GM18907 (cell line): ENCODE results near the gene SRRM1.
"Not testable (repeated sequence)": the region's sequence is repeated elsewhere in the genome, so short reads cannot be mapped to it uniquely, and the experiment has no call there.

Experiments
- ATAC-seq: cut with Tn5 transposase; IDR thresholded peaks from one replicate; pipeline ENCODE4 v1.9.1; 2021; ENCODE audit warnings: mild to moderate bottlenecking, moderate library complexity; ENCODE audit not compliant: unreplicated experiment

Gene SRRM1

GRCh38 chr1:24641646-24642151 is 1.4 kb upstream of the SRRM1 start:
- no peak for ATAC-seq

DNA sequence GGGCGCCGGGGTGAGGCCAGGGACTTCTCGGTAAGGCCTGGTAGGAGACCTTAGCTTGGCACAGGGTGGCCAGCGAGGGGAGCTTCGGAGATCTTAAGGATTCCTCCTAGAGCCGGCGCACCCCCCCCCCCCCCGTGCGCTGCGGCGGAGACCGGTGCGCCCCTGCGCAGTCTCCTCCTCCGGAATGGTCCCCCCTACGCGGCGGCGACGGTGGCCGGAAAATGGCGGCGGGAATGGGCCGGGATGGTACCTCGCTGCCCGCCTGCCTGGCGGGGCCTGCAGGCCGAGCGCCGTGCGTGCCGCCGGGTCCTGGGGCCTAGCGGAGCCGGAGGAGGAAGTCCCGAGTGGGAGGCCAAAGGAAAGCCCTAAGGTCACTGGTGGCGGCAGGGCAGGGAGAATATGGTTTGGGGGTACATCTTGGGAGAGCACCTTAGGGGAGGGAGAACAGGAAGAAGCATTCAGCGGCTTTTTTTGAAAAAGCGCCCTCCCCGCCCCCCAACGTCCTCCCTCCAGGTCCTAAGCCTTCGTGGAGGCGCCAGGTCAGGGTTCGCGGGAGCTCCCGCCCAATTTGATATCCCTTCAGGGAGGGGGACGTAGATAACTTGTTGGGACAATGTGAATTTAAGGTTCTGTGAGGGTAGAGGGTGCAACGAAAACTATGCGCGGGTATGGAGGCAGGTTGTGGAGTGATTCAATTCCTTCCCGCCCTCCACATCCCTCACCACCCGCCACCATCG is 429 bp downstream of the SRRM1 start:
- ATAC-seq = peak; percentile 36

- no peak for ATAC-seq
Measured at GRCh38 chr1:24644100-24644384, 940 bp downstream of the SRRM1 start.

GRCh38 chr1:24648919-24649318 is 5.8 kb downstream of the SRRM1 start:
- ATAC-seq = no peak

GRCh38 chr1:24652382-24652781 is 9.3 kb downstream of the SRRM1 start:
- no peak for ATAC-seq

GRCh38 chr1:24654010-24654409 is 10.9 kb downstream of the SRRM1 start:
- no peak for ATAC-seq

- no peak for ATAC-seq
Measured at GRCh38 chr1:24656046-24656445, 12.9 kb downstream of the SRRM1 start.

- no peak for ATAC-seq
Measured at GRCh38 chr1:24657781-24658180, 14.7 kb downstream of the SRRM1 start.

- no peak for ATAC-seq
Measured at GRCh38 chr1:24659166-24659904, 16.2 kb downstream of the SRRM1 start.

DNA sequence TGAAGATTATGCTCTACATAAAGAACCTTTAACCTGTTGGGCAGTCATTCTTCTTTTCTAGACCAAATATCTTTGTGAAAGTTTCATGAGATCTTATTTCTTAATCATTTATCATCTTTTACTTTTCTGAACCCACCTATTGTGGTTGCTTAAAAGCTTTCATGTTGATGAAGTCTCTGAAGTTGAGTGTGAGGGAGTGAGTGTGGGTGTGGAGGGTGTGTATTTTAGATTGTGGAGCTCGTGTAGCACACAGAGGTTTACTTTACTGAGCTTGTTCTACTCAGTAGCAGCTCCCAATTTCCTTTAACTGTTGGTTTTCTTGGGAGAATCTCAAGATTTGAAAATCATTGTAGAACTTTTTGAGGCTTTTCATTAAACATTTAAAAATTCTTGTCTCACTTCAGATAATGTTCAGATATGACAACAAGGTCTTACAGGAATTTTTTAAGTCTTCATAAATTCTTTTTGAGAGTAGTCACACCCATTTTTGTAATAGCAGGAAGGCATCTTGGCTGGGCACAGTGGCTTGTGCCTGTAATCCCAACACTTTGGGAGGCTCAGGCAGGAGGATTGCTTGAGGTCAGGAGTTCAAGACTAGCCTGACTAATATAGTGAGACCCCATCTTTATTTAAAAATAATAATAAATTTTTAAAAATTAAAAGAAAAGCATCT is 17.0 kb downstream of the SRRM1 start:
- no peak for ATAC-seq

DNA sequence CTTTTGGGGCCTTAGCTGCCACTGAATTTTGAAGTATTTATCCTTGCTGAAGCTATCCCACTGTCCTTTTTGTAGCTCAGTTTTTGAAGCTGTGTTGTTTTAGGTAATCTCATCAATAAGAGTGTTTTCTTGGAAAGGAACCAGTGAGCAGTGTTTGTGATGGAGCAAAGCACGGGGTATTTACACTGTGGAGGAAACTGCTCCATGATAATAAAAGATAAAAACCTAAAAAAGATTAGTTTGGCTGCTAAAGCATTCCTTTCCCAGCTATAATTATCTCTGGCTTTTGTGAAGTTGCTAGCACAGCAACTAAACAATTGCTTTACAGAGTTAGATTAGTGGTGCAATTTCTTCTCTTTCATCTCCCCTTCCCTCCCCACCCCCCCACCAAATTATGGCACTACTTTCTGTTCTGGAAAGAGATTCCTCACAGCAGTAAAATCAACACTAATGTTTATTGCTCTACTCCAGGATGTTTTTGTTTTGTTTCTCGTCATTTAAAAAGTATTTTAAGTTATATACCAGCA is 21.5 kb downstream of the SRRM1 start:
- ATAC-seq = no peak

GRCh38 chr1:24666794-24667193 is 23.7 kb downstream of the SRRM1 start:
- ATAC-seq = no peak

DNA sequence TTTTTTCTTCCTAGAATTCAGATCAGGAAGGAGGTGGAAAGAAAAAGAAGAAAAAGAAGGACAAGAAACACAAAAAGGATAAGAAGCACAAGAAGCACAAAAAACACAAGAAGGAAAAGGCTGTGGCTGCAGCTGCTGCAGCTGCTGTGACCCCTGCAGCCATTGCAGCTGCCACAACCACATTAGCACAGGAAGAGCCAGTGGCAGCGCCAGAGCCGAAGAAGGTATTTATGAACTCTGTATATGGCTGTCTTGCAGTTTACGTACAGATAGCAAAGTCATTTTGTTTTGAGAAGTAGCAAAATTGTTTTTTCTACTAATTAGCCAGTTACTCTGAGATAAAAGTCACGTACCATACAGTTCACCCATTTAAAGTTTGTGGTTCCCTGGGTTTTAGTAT is 28.3 kb downstream of the SRRM1 start:
- not testable (repeated sequence) for ATAC-seq

DNA sequence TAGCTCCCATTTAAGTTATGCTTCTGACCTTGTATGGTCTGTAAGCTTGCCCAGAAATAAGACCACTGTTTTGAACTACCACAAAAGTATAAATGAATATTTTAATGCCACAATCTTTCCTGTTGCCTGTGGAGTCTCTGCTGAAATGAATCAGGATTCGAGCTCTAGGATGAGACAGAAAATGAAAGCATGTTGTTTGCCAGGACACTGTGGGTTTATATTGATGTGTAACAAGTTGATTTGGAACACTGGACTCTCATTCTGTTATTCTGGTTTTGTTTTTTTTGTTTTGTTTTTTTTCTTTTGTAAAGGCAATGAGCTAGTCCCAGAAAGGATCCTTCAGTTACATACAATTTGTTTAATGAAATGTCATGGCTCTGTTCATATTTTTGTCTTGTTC is 29.6 kb downstream of the SRRM1 start:
- not testable (repeated sequence) for ATAC-seq

DNA sequence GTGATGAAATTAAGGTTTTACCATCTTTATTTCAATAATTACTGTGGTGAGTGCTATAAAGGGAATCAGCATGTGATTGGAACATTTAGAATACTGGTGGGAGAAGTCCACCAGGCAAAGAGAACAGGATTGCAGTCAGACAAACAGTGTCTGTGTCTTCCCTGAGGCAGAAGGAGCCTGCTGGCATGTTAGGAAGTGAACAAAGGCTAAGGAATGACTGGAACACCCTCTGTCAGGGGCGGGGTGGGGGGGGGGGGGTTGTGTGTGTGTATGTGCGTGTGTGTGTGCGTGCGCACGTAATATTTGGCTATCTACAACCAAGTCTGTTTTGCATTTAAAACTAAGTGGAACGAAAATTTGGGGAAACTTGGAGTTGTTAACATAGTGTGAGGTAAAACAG is 30.2 kb downstream of the SRRM1 start:
- no peak for ATAC-seq

GRCh38 chr1:24678421-24678820 is 35.3 kb downstream of the SRRM1 start:
- not testable (repeated sequence) for ATAC-seq

DNA sequence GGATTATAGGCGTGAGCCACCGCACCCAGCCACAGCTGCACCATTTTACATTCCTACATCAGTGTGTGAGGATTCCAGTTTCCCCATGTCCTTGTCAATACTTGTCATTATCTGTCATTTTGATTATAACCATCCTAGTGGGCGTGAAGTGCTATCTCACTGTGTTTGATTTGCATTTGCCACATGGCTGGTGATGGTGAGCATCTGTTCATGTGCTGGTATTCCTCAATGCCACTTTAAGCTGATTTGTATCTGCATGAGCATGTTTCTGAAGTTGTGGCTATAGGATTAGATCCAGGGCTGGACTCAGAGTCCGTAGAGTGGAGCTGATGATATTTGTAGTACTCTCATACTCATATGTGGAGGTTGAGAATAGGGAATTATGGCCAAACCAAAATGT is 36.6 kb downstream of the SRRM1 start:
- ATAC-seq = no peak

DNA sequence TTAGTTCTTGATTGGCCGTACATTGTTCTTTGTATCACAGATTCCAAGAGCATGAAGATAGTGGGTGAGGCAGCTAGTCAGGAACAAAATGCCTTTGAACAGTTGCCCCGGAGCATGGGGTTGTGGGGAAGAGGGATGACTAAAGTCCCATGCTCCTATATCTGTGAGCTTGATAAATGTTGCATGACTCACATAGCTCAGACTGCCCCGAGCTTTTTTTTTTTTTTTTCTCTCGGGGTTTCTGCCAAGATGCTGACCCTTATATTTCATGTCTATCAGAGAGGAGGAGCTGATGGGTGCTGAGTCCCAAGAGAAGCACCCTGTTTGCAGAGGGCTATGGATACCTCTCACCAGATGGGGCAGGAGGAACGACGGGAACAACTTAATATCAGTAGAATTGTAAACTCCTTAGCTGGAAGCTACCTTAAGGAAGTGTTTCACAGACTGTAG is 40.6 kb downstream of the SRRM1 start:
- no peak for ATAC-seq

DNA sequence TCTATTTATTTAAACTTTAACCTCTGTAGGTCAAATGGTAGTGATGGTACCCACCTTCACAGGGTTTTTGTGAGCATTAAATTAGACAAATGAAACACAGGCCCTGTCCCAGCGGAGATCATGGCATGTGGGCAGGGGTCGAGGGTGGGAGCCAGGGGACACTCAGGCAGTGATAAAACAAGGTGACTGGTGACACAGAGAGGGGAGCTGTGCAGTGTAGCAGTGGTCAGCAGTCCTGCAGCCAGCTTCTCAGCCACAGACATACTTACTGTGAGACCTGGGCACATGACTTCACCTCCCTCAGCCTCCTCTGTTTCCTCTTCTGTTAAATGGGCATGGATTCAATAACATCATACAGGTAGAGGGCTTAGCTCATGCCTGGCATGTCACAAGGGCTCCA is 44.9 kb downstream of the SRRM1 start:
- ATAC-seq = no peak

- ATAC-seq = no peak
Measured at GRCh38 chr1:24688621-24689195, 45.6 kb downstream of the SRRM1 start.

DNA sequence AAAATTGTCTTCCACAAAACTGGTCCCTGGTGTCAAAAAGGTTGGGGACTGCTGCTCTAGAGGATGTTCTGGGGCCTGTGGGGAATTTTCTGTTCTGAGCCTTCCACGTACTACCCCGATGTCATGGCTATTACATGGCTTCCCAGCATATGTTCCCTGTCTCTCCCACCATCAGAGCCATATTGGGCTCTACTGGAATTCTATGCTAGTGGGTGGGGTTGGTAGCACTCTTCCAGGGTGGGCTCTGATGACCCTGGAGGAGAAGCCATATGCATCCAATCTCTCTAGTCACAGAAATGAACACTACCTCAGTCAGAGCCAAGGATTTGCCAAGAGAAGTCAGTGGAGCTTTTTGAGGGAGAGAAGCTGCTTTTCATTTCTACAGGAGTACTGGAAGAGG is 47.9 kb downstream of the SRRM1 start:
- no peak for ATAC-seq
